ENCODE data around the gene PDK3.

DNA sequence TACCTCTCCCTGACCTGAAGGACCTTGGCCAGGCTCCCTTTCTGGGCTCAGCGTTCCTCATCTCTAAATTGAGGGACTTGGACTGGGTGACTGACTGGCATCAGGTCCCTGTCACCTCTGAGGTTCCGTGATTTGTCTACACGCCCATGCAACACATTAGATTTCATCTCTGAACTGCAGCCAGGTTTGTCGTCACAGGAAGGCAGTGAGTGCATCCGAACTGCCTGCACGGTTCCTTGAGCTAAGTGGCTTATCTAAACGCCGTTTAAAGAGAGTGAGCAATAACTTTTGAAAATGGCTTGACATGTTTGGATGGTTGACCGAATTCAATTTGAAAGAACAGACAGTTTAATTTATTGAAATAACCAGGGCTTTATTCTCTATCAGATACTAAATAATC lies 112.0 kb downstream of the PDK3 start:
- TF ChIP-seq, protein P1, sequence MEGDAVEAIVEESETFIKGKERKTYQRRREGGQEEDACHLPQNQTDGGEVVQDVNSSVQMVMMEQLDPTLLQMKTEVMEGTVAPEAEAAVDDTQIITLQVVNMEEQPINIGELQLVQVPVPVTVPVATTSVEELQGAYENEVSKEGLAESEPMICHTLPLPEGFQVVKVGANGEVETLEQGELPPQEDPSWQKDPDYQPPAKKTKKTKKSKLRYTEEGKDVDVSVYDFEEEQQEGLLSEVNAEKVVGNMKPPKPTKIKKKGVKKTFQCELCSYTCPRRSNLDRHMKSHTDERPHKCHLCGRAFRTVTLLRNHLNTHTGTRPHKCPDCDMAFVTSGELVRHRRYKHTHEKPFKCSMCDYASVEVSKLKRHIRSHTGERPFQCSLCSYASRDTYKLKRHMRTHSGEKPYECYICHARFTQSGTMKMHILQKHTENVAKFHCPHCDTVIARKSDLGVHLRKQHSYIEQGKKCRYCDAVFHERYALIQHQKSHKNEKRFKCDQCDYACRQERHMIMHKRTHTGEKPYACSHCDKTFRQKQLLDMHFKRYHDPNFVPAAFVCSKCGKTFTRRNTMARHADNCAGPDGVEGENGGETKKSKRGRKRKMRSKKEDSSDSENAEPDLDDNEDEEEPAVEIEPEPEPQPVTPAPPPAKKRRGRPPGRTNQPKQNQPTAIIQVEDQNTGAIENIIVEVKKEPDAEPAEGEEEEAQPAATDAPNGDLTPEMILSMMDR (IDR thresholded peaks at IDR 0.05; ENCODE audit: low read length): no peak
- TF ChIP-seq EZH2 (optimal IDR thresholded peaks at IDR 0.05; ENCODE audit: low read depth, low read length): no peak
